Upper lobe of left lung (tissue), 4 donors: ENCODE data around the gene ACP3.

Source experiments
- CTCF ChIP-seq, 6 experiments: fragments of 450-650 bp in 4 of 6; fragments of 200-600 bp in 2 of 6; sonication (generic) in 2 of 6; IDR thresholded peaks; one replicate each; pipeline ENCODE4 v1.5.1; 2016 to 2019; ENCODE audit warnings: antibody characterized with exemption in 6 of 6
- EP300 ChIP-seq, 4 donors: sonication (generic); formaldehyde crosslinking; IDR thresholded peaks; one replicate each; pipeline ENCODE4 v1.5.1; 2017; ENCODE audit warnings: antibody characterized with exemption in 4 of 4, control low read depth in 2 of 4

GRCh38 chr3:132344666-132345280 is 27.6 kb downstream of the ACP3 start:
- TF ChIP-seq CTCF (IDR thresholded peaks at IDR 0.05) (no peak), EP300 (IDR thresholded peaks at IDR 0.05) (no peak)
